ENCODE results near the gene SELENOK. TPM values are rescaled to one million over a fixed set of nuclear protein-coding genes. Genes with fewer than 3 reads are reported as not detected.

SELENOK gene
- total and polyA plus RNA-seq, 4 donors: 33.3 to 150 (median 63.3) TPM

DNA sequence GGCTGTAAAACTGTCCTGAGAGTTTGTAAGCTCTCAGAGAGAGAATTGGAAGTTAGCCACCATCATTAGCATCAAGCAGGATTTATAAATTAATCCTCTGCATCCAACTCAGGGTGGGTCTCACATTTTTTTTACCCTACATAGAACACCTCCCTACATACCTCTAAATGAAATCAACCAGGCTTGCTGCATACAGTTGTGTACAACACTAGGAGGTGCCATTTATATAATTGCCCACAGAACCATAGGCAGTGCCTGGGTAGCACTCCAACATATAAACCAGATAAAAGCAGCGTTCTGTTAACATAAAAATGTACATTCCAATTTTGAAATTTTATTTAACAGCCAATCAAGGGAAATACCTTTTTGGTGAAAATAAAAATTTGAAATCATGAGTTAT lies 48.2 kb upstream of the SELENOK start:
- Histone ChIP-seq H3K27me3 (ENCODE audit: control insufficient read depth in 3 of 3, insufficient read depth in 3 of 3, low read length in 2 of 3) (peaks cover 0 to 13% (median 11%) of the 10 kb centered on the region in 3 donors), H3K4me1 (ENCODE audit: control insufficient read depth in 5 of 5, insufficient read depth in 5 of 5, low read length in 5 of 5) (no peaks in the 10 kb centered on the region), H3K36me3 (ENCODE audit: control insufficient read depth in 4 of 4, insufficient read depth in 4 of 4, low read length in 4 of 4) (no peaks in the 10 kb centered on the region), H3K9me3 (ENCODE audit: control insufficient read depth in 4 of 4, insufficient read depth in 3 of 4, low read length in 3 of 4) (peaks cover 0 to 3% (median 0%) of the 10 kb centered on the region in 4 donors), H3K9ac (ENCODE audit: insufficient read depth in 1 of 2, low read length in 2 of 2) (no peak overlapping the region), H3K27ac (ENCODE audit: low read depth in 1 of 2, low read length in 1 of 2) (no peak overlapping the region), H3K4me3 (no peak overlapping the region)
- WGBS, 2 donors: 51 to 82% methylated on average over 1 of the region's 1 CpG
- ATAC-seq (ENCODE audit: insufficient read depth, low FRiP score): no peak
- DNase-seq: no peak
- TF ChIP-seq, protein P1, sequence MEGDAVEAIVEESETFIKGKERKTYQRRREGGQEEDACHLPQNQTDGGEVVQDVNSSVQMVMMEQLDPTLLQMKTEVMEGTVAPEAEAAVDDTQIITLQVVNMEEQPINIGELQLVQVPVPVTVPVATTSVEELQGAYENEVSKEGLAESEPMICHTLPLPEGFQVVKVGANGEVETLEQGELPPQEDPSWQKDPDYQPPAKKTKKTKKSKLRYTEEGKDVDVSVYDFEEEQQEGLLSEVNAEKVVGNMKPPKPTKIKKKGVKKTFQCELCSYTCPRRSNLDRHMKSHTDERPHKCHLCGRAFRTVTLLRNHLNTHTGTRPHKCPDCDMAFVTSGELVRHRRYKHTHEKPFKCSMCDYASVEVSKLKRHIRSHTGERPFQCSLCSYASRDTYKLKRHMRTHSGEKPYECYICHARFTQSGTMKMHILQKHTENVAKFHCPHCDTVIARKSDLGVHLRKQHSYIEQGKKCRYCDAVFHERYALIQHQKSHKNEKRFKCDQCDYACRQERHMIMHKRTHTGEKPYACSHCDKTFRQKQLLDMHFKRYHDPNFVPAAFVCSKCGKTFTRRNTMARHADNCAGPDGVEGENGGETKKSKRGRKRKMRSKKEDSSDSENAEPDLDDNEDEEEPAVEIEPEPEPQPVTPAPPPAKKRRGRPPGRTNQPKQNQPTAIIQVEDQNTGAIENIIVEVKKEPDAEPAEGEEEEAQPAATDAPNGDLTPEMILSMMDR (IDR thresholded peaks at IDR 0.05; ENCODE audit: control extremely low read depth, extremely low read depth): no peak

DNA sequence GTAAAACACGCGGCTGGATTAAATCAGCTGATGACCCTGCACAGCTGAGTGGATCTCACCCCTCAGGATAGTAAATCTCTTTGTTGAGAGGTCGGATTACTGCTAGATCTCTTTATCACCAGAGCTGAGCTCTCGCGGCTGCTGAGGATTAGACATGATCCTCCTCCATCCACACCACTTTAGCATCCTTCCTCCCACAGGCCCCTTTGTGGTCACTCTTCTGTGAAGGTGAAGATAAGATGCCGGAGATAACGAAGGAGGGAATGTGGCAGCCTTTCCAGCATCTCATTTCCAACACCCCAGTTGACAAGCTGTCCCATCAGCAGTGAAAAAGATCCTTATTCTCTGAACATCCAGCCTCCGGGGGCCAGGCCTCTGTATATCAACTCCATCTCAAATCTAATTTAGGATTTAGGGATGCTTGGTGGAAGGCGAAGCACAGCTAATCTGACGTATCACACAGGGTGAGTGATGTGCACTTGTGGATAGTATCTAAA lies 47.5 kb upstream of the SELENOK start:
- ATAC-seq (ENCODE audit: insufficient read depth, low FRiP score): no peak

DNA sequence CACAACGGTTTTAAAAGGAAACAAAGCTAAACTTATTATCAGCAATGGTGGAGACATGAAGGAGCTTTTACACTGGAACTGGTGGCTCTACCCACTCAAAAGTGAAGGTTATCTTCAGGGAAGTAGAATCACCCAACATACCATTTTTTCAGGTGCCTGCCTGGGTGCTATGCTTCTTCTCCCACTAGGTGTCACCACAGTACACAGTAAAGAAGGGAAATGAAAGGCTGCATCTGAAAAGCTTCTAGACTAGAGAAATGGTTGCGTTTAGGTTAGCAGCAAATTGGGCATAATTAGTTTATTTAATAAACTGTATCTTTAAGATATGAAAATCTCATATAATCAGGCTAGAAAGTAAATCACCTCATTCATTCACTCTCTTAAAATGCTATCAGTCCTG lies 47.0 kb upstream of the SELENOK start:
- TF ChIP-seq, protein P1 (IDR thresholded peaks at IDR 0.05; ENCODE audit: control extremely low read depth, extremely low read depth): peak; percentile 54
- no peak for ATAC-seq (ENCODE audit: insufficient read depth, low FRiP score)

More for the DNA sequence above, 47.5 kb upstream of the SELENOK start:
- TF ChIP-seq, protein P1 (IDR thresholded peaks at IDR 0.05; ENCODE audit: control extremely low read depth, extremely low read depth): no peak
- H3K4me3 ChIP-seq: no peak overlapping the region
- WGBS, 2 donors: 29 to 40% methylated on average over 10 of the region's 10 CpGs
- DNase-seq: no peak
- no peaks in the 10 kb centered on the region for H3K4me1 ChIP-seq (ENCODE audit: control insufficient read depth in 5 of 5, insufficient read depth in 5 of 5, low read length in 5 of 5)
- no peak overlapping the region for H3K27ac ChIP-seq (ENCODE audit: low read depth in 1 of 2, low read length in 1 of 2)
- H3K9ac ChIP-seq (ENCODE audit: insufficient read depth in 1 of 2, low read length in 2 of 2): no peak overlapping the region
- H3K9me3 ChIP-seq (ENCODE audit: control insufficient read depth in 4 of 4, insufficient read depth in 3 of 4, low read length in 3 of 4): peaks cover 0 to 3% (median 0%) of the 10 kb centered on the region in 4 donors
- peaks cover 0 to 13% (median 11%) of the 10 kb centered on the region in 3 donors for H3K27me3 ChIP-seq (ENCODE audit: control insufficient read depth in 3 of 3, insufficient read depth in 3 of 3, low read length in 2 of 3)
- no peaks in the 10 kb centered on the region for H3K36me3 ChIP-seq (ENCODE audit: control insufficient read depth in 4 of 4, insufficient read depth in 4 of 4, low read length in 4 of 4)

DNA sequence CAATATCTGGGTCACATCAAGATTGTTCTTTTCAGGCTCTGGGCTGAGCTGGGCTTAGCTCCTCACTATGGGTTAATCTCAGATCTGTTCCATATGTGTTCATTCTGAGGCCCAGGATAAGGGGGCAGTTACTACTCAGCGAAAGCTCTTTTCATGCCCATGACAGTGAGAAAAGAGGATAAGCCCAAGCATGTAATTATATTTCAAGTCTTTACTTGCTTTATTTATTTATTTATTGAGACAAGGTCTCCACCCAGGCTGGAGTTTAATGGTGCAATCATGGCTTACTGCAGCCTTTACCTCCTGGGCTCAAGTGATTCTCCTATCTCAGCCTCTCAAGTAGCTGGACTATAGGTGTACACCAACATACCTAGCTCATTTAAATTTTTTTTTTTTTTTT lies 44.7 kb upstream of the SELENOK start:
- DNase-seq: no peak
- TF ChIP-seq, protein P1 (IDR thresholded peaks at IDR 0.05; ENCODE audit: control extremely low read depth, extremely low read depth): no peak

More for the DNA sequence above, 47.0 kb upstream of the SELENOK start:
- H3K9me3 ChIP-seq (ENCODE audit: control insufficient read depth in 4 of 4, insufficient read depth in 3 of 4, low read length in 3 of 4): peaks cover 0 to 3% (median 0%) of the 10 kb centered on the region in 4 donors
- no peak overlapping the region for H3K9ac ChIP-seq (ENCODE audit: insufficient read depth in 1 of 2, low read length in 2 of 2)
- DNase-seq: peak; percentile 29 to 68 (median 64)
- H3K27me3 ChIP-seq (ENCODE audit: control insufficient read depth in 3 of 3, insufficient read depth in 3 of 3, low read length in 2 of 3): peaks cover 0 to 13% (median 11%) of the 10 kb centered on the region in 3 donors
- H3K36me3 ChIP-seq (ENCODE audit: control insufficient read depth in 4 of 4, insufficient read depth in 4 of 4, low read length in 4 of 4): no peaks in the 10 kb centered on the region
- H3K27ac ChIP-seq (ENCODE audit: low read depth in 1 of 2, low read length in 1 of 2): no peak overlapping the region
- H3K4me3 ChIP-seq: no peak overlapping the region
- no peaks in the 10 kb centered on the region for H3K4me1 ChIP-seq (ENCODE audit: control insufficient read depth in 5 of 5, insufficient read depth in 5 of 5, low read length in 5 of 5)
- 9 to 14% methylated on average over 2 of the region's 2 CpGs for WGBS, 2 donors

More for the DNA sequence above, 44.7 kb upstream of the SELENOK start:
- WGBS, 2 donors: 88 to 96% methylated on average over 1 of the region's 1 CpG
- H3K4me1 ChIP-seq (ENCODE audit: control insufficient read depth in 5 of 5, insufficient read depth in 5 of 5, low read length in 5 of 5): no peaks in the 10 kb centered on the region
- no peak overlapping the region for H3K9ac ChIP-seq (ENCODE audit: insufficient read depth in 1 of 2, low read length in 2 of 2)
- H3K9me3 ChIP-seq (ENCODE audit: control insufficient read depth in 4 of 4, insufficient read depth in 3 of 4, low read length in 3 of 4): peaks cover 0 to 3% (median 0%) of the 10 kb centered on the region in 4 donors
- H3K4me3 ChIP-seq: no peak overlapping the region
- no peak for ATAC-seq (ENCODE audit: insufficient read depth, low FRiP score)
- peaks cover 0 to 13% (median 11%) of the 10 kb centered on the region in 3 donors for H3K27me3 ChIP-seq (ENCODE audit: control insufficient read depth in 3 of 3, insufficient read depth in 3 of 3, low read length in 2 of 3)
- no peaks in the 10 kb centered on the region for H3K36me3 ChIP-seq (ENCODE audit: control insufficient read depth in 4 of 4, insufficient read depth in 4 of 4, low read length in 4 of 4)
- H3K27ac ChIP-seq (ENCODE audit: low read depth in 1 of 2, low read length in 1 of 2): no peak overlapping the region

Data from lung (tissue), 12 donors.